HG03521 (cell line): ENCODE results near the gene KLHL6.
"Not testable (repeated sequence)": the region's sequence is repeated elsewhere in the genome, so short reads cannot be mapped to it uniquely, and the experiment has no call there.

Experiments used
- ATAC-seq: cut with Tn5 transposase; IDR thresholded peaks from one replicate; pipeline ENCODE4 v1.9.1; 2021; ENCODE audit warnings: mild to moderate bottlenecking, moderate library complexity; ENCODE audit not compliant: unreplicated experiment

Gene KLHL6

GRCh38 chr3:183489455-183490210, 65.9 kb downstream of the KLHL6 start:
- no peak for ATAC-seq

GRCh38 chr3:183488343-183488742, 67.2 kb downstream of the KLHL6 start:
- ATAC-seq: no peak

GRCh38 chr3:183487896-183488295, 67.6 kb downstream of the KLHL6 start:
- ATAC-seq: no peak

- ATAC-seq: no peak
These were observed 68.5 kb downstream of the KLHL6 start for GRCh38 chr3:183487016-183487415.

- ATAC-seq: no peak
These were observed 69.0 kb downstream of the KLHL6 start for GRCh38 chr3:183486472-183486871.

- ATAC-seq: no peak
These were observed 69.9 kb downstream of the KLHL6 start for GRCh38 chr3:183485585-183485984.

GRCh38 chr3:183485093-183485492, 70.4 kb downstream of the KLHL6 start:
- ATAC-seq: no peak

- no peak for ATAC-seq
These were observed 71.0 kb downstream of the KLHL6 start for GRCh38 chr3:183484431-183485075.

GRCh38 chr3:183481582-183481981, 73.9 kb downstream of the KLHL6 start:
- ATAC-seq: no peak

- no peak for ATAC-seq
These were observed 77.0 kb downstream of the KLHL6 start for GRCh38 chr3:183478501-183478900.

- no peak for ATAC-seq
These were observed 77.6 kb downstream of the KLHL6 start for GRCh38 chr3:183477801-183478456.

GRCh38 chr3:183475764-183476162, 79.7 kb downstream of the KLHL6 start:
- not testable (repeated sequence) for ATAC-seq

GRCh38 chr3:183475016-183475763, 80.3 kb downstream of the KLHL6 start:
- ATAC-seq: no peak

GRCh38 chr3:183473969-183474368, 81.5 kb downstream of the KLHL6 start:
- no peak for ATAC-seq

GRCh38 chr3:183472155-183472554, 83.4 kb downstream of the KLHL6 start:
- no peak for ATAC-seq

GRCh38 chr3:183468424-183468823, 87.1 kb downstream of the KLHL6 start:
- no peak for ATAC-seq

- ATAC-seq: no peak
These were observed 88.9 kb downstream of the KLHL6 start for GRCh38 chr3:183466575-183466974.

GRCh38 chr3:183465710-183466109, 89.8 kb downstream of the KLHL6 start:
- not testable (repeated sequence) for ATAC-seq

- no peak for ATAC-seq
These were observed 91.0 kb downstream of the KLHL6 start for GRCh38 chr3:183464480-183464879.

GRCh38 chr3:183460081-183461055, 95.1 kb downstream of the KLHL6 start:
- no peak for ATAC-seq
